HK-2 (cell line): ENCODE measurements around the gene SDR39U1.

Source experiments
- DNase-seq: peaks from one replicate; pipeline ENCODE4 v3.0.0-alpha.2; 2018; ENCODE audit not compliant: unreplicated experiment

The SDR39U1 gene

GRCh38 chr14:24390701-24391468 lies 51.7 kb downstream of the SDR39U1 start:
- DNase-seq: no peak
